HEK293 (cell line): ENCODE measurements around the gene TMEM145.

Source experiments
- BCL11B ChIP-seq: fragments of 450-650 bp; formaldehyde crosslinking; IDR thresholded peaks from 2 replicates; pipeline ENCODE4 v1.5.1; 2016; ENCODE audit warnings: low read depth, missing biosample characterization, missing genetic modification characterization
- KLF1 ChIP-seq: fragments of 450-650 bp; formaldehyde crosslinking; IDR thresholded peaks from 2 replicates; pipeline ENCODE4 v1.5.1; 2016; ENCODE audit warnings: missing biosample characterization, missing genetic modification characterization
- PRDM1 ChIP-seq: fragments of 450-650 bp; formaldehyde crosslinking; IDR thresholded peaks from 2 replicates; pipeline ENCODE4; 2016; ENCODE audit warnings: missing biosample characterization, missing genetic modification characterization
- REPIN1 ChIP-seq: fragments of 450-650 bp; formaldehyde crosslinking; IDR thresholded peaks from 2 replicates; pipeline ENCODE4 v1.5.1; 2017; ENCODE audit warnings: missing biosample characterization, missing genetic modification characterization, low read depth
- TRIM28 ChIP-seq: IDR thresholded peaks from 2 replicates; pipeline ENCODE4 v1.6.1; 2011; ENCODE audit warnings: low read length, control low read depth, borderline replicate concordance
- ZBTB17 ChIP-seq: fragments of 450-650 bp; formaldehyde crosslinking; IDR thresholded peaks from 2 replicates; pipeline ENCODE4 v1.5.1; 2016; ENCODE audit warnings: missing biosample characterization, missing genetic modification characterization
- ZNF133 ChIP-seq: fragments of 450-650 bp; formaldehyde crosslinking; IDR thresholded peaks from 2 replicates; pipeline ENCODE4 v1.5.1; 2016; ENCODE audit warnings: missing biosample characterization, missing genetic modification characterization
- ZNF138 ChIP-seq: fragments of 450-650 bp; formaldehyde crosslinking; IDR thresholded peaks from 2 replicates; pipeline ENCODE4 v1.5.1; 2016; ENCODE audit warnings: missing biosample characterization, missing genetic modification characterization, borderline replicate concordance
- ZNF140 ChIP-seq: fragments of 450-650 bp; formaldehyde crosslinking; IDR thresholded peaks from 2 replicates; pipeline ENCODE4 v1.5.1; 2016; ENCODE audit warnings: missing biosample characterization, missing genetic modification characterization
- ZNF155 ChIP-seq: fragments of 450-650 bp; formaldehyde crosslinking; IDR thresholded peaks from 2 replicates; pipeline ENCODE4 v1.5.1; 2016; ENCODE audit warnings: missing biosample characterization, missing genetic modification characterization
- ZNF16 ChIP-seq: fragments of 450-650 bp; formaldehyde crosslinking; IDR thresholded peaks from 2 replicates; pipeline ENCODE4 v1.5.1; 2016; ENCODE audit warnings: low read depth, missing biosample characterization, missing genetic modification characterization
- ZNF211 ChIP-seq: fragments of 450-650 bp; formaldehyde crosslinking; IDR thresholded peaks from 2 replicates; pipeline ENCODE4 v1.5.1; 2016; ENCODE audit warnings: low read depth, missing biosample characterization, missing genetic modification characterization
- ZNF335 ChIP-seq: fragments of 450-650 bp; formaldehyde crosslinking; conservative IDR thresholded peaks from 2 replicates; pipeline ENCODE4 v1.5.1; 2016; ENCODE audit warnings: missing biosample characterization, missing genetic modification characterization
- ZNF548 ChIP-seq: fragments of 450-650 bp; formaldehyde crosslinking; IDR thresholded peaks from 2 replicates; pipeline ENCODE4 v1.5.1; 2016; ENCODE audit warnings: missing biosample characterization, missing genetic modification characterization
- ZNF654 ChIP-seq: fragments of 450-650 bp; formaldehyde crosslinking; IDR thresholded peaks from 2 replicates; pipeline ENCODE4 v1.5.1; 2016; ENCODE audit warnings: low read depth, missing biosample characterization, missing genetic modification characterization
- TF ChIP-seq, protein P1 (sequence below): fragments of 450-650 bp; formaldehyde crosslinking; IDR thresholded peaks from 2 replicates; pipeline ENCODE4 v1.5.1; 2016; ENCODE audit warnings: missing biosample characterization, missing genetic modification characterization
- TF ChIP-seq, protein P2 (sequence below): fragments of 450-650 bp; formaldehyde crosslinking; IDR thresholded peaks from 2 replicates; pipeline ENCODE4 v1.5.1; 2016; ENCODE audit warnings: missing biosample characterization, missing genetic modification characterization
- TF ChIP-seq, protein P3 (sequence below): IDR thresholded peaks from 2 replicates; pipeline ENCODE4 v1.6.1; 2011; ENCODE audit warnings: mild to moderate bottlenecking, low read depth, low read length, borderline replicate concordance
- TF ChIP-seq, protein P4 (sequence below): fragments of 450-650 bp; formaldehyde crosslinking; IDR thresholded peaks from 2 replicates; pipeline ENCODE4 v1.5.1; 2017; ENCODE audit warnings: missing biosample characterization, missing genetic modification characterization
- TF ChIP-seq, protein P5 (sequence below): fragments of 450-650 bp; formaldehyde crosslinking; IDR thresholded peaks from 2 replicates; pipeline ENCODE4 v1.5.1; 2016; ENCODE audit warnings: missing biosample characterization, missing genetic modification characterization, borderline replicate concordance
- TF ChIP-seq, protein P6 (sequence below): fragments of 450-650 bp; IDR thresholded peaks from 2 replicates; pipeline ENCODE4 v1.5.1; 2018; ENCODE audit warnings: missing biosample characterization, mild to moderate bottlenecking, missing genetic modification characterization

Gene TMEM145

DNA sequence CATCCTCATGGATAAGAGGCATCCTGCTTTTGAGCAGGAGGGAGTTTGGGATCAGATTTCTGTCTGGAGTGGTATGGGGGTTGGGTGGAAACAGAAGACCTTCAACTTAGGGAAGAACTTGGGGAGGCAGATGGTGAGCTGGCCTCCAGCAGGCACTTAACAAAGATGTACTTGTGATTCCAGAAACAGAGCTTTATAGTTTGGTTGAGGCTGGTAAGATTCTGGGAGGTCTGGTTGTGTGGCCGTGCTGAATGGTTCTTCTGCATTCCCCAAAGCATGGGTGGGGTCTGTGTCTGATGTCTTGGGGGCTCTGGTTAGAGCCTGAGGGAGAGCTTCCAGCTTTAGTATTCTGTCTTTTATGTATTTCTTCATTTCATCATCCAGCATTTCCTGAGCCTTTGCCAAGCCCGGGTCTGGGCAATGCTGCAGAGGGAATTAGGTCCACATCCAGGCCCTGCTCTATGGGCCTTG is 17.2 kb downstream of the TMEM145 start (continued):
- TF ChIP-seq, protein P1, sequence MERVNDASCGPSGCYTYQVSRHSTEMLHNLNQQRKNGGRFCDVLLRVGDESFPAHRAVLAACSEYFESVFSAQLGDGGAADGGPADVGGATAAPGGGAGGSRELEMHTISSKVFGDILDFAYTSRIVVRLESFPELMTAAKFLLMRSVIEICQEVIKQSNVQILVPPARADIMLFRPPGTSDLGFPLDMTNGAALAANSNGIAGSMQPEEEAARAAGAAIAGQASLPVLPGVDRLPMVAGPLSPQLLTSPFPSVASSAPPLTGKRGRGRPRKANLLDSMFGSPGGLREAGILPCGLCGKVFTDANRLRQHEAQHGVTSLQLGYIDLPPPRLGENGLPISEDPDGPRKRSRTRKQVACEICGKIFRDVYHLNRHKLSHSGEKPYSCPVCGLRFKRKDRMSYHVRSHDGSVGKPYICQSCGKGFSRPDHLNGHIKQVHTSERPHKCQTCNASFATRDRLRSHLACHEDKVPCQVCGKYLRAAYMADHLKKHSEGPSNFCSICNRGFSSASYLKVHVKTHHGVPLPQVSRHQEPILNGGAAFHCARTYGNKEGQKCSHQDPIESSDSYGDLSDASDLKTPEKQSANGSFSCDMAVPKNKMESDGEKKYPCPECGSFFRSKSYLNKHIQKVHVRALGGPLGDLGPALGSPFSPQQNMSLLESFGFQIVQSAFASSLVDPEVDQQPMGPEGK: 0 out of 2 replicates have a peak, but pooled peaks have one; percentile 44
- TF ChIP-seq ZNF335 (tag by site-specific recombination): peak; percentile 26; the same call in 1 of the 2 replicates
- no peak for TF ChIP-seq ZNF140 (tag by site-specific recombination)
- TF ChIP-seq ZNF133 (tag by site-specific recombination): no peak
- no peak for TF ChIP-seq ZNF548
- no peak for TF ChIP-seq ZNF211 (tag by site-specific recombination)
- TF ChIP-seq ZBTB17 (tag by site-specific recombination): peak; percentile 15; the same call in 1 of the 2 replicates
- no peak for TF ChIP-seq REPIN1 (tag by site-specific recombination)
- TF ChIP-seq, protein P2, sequence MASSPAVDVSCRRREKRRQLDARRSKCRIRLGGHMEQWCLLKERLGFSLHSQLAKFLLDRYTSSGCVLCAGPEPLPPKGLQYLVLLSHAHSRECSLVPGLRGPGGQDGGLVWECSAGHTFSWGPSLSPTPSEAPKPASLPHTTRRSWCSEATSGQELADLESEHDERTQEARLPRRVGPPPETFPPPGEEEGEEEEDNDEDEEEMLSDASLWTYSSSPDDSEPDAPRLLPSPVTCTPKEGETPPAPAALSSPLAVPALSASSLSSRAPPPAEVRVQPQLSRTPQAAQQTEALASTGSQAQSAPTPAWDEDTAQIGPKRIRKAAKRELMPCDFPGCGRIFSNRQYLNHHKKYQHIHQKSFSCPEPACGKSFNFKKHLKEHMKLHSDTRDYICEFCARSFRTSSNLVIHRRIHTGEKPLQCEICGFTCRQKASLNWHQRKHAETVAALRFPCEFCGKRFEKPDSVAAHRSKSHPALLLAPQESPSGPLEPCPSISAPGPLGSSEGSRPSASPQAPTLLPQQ (tag by site-specific recombination): 0 out of 2 replicates have a peak, but pooled peaks have one; percentile 36
- TF ChIP-seq KLF1 (tag by site-specific recombination): no peak
- no peak for TF ChIP-seq BCL11B
- no peak for TF ChIP-seq TRIM28
- TF ChIP-seq, protein P3, sequence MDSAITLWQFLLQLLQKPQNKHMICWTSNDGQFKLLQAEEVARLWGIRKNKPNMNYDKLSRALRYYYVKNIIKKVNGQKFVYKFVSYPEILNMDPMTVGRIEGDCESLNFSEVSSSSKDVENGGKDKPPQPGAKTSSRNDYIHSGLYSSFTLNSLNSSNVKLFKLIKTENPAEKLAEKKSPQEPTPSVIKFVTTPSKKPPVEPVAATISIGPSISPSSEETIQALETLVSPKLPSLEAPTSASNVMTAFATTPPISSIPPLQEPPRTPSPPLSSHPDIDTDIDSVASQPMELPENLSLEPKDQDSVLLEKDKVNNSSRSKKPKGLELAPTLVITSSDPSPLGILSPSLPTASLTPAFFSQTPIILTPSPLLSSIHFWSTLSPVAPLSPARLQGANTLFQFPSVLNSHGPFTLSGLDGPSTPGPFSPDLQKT: no peak
- TF ChIP-seq, protein P4, sequence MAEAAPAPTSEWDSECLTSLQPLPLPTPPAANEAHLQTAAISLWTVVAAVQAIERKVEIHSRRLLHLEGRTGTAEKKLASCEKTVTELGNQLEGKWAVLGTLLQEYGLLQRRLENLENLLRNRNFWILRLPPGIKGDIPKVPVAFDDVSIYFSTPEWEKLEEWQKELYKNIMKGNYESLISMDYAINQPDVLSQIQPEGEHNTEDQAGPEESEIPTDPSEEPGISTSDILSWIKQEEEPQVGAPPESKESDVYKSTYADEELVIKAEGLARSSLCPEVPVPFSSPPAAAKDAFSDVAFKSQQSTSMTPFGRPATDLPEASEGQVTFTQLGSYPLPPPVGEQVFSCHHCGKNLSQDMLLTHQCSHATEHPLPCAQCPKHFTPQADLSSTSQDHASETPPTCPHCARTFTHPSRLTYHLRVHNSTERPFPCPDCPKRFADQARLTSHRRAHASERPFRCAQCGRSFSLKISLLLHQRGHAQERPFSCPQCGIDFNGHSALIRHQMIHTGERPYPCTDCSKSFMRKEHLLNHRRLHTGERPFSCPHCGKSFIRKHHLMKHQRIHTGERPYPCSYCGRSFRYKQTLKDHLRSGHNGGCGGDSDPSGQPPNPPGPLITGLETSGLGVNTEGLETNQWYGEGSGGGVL (tag by site-specific recombination): 0 out of 2 replicates have a peak, but pooled peaks have one; percentile 36
- no peak for TF ChIP-seq ZNF138 (tag by site-specific recombination)
- TF ChIP-seq ZNF654 (tag by site-specific recombination): no peak
- TF ChIP-seq ZNF16: no peak
- no peak for TF ChIP-seq ZNF155 (tag by site-specific recombination)
- no peak for TF ChIP-seq PRDM1
- TF ChIP-seq, protein P5, sequence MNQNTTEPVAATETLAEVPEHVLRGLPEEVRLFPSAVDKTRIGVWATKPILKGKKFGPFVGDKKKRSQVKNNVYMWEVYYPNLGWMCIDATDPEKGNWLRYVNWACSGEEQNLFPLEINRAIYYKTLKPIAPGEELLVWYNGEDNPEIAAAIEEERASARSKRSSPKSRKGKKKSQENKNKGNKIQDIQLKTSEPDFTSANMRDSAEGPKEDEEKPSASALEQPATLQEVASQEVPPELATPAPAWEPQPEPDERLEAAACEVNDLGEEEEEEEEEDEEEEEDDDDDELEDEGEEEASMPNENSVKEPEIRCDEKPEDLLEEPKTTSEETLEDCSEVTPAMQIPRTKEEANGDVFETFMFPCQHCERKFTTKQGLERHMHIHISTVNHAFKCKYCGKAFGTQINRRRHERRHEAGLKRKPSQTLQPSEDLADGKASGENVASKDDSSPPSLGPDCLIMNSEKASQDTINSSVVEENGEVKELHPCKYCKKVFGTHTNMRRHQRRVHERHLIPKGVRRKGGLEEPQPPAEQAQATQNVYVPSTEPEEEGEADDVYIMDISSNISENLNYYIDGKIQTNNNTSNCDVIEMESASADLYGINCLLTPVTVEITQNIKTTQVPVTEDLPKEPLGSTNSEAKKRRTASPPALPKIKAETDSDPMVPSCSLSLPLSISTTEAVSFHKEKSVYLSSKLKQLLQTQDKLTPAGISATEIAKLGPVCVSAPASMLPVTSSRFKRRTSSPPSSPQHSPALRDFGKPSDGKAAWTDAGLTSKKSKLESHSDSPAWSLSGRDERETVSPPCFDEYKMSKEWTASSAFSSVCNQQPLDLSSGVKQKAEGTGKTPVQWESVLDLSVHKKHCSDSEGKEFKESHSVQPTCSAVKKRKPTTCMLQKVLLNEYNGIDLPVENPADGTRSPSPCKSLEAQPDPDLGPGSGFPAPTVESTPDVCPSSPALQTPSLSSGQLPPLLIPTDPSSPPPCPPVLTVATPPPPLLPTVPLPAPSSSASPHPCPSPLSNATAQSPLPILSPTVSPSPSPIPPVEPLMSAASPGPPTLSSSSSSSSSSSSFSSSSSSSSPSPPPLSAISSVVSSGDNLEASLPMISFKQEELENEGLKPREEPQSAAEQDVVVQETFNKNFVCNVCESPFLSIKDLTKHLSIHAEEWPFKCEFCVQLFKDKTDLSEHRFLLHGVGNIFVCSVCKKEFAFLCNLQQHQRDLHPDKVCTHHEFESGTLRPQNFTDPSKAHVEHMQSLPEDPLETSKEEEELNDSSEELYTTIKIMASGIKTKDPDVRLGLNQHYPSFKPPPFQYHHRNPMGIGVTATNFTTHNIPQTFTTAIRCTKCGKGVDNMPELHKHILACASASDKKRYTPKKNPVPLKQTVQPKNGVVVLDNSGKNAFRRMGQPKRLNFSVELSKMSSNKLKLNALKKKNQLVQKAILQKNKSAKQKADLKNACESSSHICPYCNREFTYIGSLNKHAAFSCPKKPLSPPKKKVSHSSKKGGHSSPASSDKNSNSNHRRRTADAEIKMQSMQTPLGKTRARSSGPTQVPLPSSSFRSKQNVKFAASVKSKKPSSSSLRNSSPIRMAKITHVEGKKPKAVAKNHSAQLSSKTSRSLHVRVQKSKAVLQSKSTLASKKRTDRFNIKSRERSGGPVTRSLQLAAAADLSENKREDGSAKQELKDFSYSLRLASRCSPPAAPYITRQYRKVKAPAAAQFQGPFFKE (tag by site-specific recombination): no peak
- TF ChIP-seq, protein P6, sequence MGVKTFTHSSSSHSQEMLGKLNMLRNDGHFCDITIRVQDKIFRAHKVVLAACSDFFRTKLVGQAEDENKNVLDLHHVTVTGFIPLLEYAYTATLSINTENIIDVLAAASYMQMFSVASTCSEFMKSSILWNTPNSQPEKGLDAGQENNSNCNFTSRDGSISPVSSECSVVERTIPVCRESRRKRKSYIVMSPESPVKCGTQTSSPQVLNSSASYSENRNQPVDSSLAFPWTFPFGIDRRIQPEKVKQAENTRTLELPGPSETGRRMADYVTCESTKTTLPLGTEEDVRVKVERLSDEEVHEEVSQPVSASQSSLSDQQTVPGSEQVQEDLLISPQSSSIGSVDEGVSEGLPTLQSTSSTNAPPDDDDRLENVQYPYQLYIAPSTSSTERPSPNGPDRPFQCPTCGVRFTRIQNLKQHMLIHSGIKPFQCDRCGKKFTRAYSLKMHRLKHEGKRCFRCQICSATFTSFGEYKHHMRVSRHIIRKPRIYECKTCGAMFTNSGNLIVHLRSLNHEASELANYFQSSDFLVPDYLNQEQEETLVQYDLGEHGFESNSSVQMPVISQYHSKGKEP (tag by site-specific recombination): no peak
- TF ChIP-seq, all 188 proteins: peak for 8
